ENCODE measurements around the gene FKBP2.

Gene FKBP2

GRCh38 chr11:64249563-64250414 is 8.9 kb downstream of the FKBP2 start:
- DNase-seq (ENCODE audit: low spot score) = no peak

- DNase-seq (ENCODE audit: low spot score) = no peak
Measured at GRCh38 chr11:64250415-64251015, 9.6 kb downstream of the FKBP2 start.

GRCh38 chr11:64251016-64251752 is 10.3 kb downstream of the FKBP2 start, which contains the start of gene PLCB3:
Gene PLCB3, plus strand, starts transcription at chr11:64251530. Its CDS starts 120 bp downstream, at chr11:64251650.
- DNase-seq (ENCODE audit: low spot score) = peak; percentile 39

- no peak for DNase-seq (ENCODE audit: low spot score)
Measured at GRCh38 chr11:64251753-64252002, 10.8 kb downstream of the FKBP2 start.

- no peak for DNase-seq (ENCODE audit: low spot score)
Measured at GRCh38 chr11:64252003-64252872, 11.3 kb downstream of the FKBP2 start.

- no peak for DNase-seq (ENCODE audit: low spot score)
Measured at GRCh38 chr11:64253043-64253442, 12.1 kb downstream of the FKBP2 start.

GRCh38 chr11:64253481-64253880 is 12.6 kb downstream of the FKBP2 start:
- DNase-seq (ENCODE audit: low spot score) = no peak

- DNase-seq (ENCODE audit: low spot score) = no peak
Measured at GRCh38 chr11:64254326-64254725, 13.4 kb downstream of the FKBP2 start.

- no peak for DNase-seq (ENCODE audit: low spot score)
Measured at GRCh38 chr11:64255135-64256128, 14.5 kb downstream of the FKBP2 start.

GRCh38 chr11:64256300-64256699 is 15.4 kb downstream of the FKBP2 start:
- no peak for DNase-seq (ENCODE audit: low spot score)

GRCh38 chr11:64258356-64258755 is 17.5 kb downstream of the FKBP2 start:
- DNase-seq (ENCODE audit: low spot score) = no peak

GRCh38 chr11:64258946-64259532 is 18.1 kb downstream of the FKBP2 start:
- no peak for DNase-seq (ENCODE audit: low spot score)

GRCh38 chr11:64259533-64260067 is 18.7 kb downstream of the FKBP2 start:
- no peak for DNase-seq (ENCODE audit: low spot score)

GRCh38 chr11:64260147-64260708 is 19.3 kb downstream of the FKBP2 start:
- no peak for DNase-seq (ENCODE audit: low spot score)

GRCh38 chr11:64261556-64262080 is 20.7 kb downstream of the FKBP2 start:
- no peak for DNase-seq (ENCODE audit: low spot score)

- no peak for DNase-seq (ENCODE audit: low spot score)
Measured at GRCh38 chr11:64262271-64263002, 21.5 kb downstream of the FKBP2 start.

GRCh38 chr11:64263021-64263946 is 22.4 kb downstream of the FKBP2 start:
- no peak for DNase-seq (ENCODE audit: low spot score)

GRCh38 chr11:64263947-64264317 is 23.0 kb downstream of the FKBP2 start:
- no peak for DNase-seq (ENCODE audit: low spot score)
